ENCODE measurements around the gene TEX19.
"Not testable (repeated sequence)": the region's sequence is repeated elsewhere in the genome, so short reads cannot be mapped to it uniquely, and the experiment has no call there.

DNA sequence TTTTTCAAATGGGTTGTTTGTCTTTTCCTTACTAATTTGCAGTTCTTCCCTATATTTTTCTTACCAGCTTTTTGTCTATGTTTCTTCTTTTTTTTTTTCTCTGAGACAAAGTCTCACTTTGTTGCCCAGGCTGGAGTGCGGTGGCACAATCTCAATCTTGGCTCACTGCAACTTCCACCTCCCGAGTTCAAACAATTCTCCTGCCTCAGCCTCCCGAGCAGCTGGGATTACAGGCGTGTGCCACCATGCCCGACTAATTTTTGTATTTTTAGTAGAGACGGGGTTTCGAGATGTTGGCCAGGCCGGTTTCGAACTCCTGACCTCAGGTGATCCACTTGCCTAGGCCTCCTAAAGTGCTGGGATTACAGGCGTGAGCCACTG lies 14.0 kb downstream of the TEX19 start:
- TF ChIP-seq FOXM1 (IDR thresholded peaks at IDR 0.05; ENCODE audit: borderline replicate concordance); L3MBTL2 (conservative IDR thresholded peaks at IDR 0.05); SUZ12 (IDR thresholded peaks at IDR 0.05); LEF1 (IDR thresholded peaks at IDR 0.05; ENCODE audit: borderline replicate concordance); FOXA1 (IDR thresholded peaks at IDR 0.05); HDGF (IDR thresholded peaks at IDR 0.05; ENCODE audit: borderline replicate concordance); SP1 (IDR thresholded peaks at IDR 0.05); ZNF384 (IDR thresholded peaks at IDR 0.05); TARDBP (IDR thresholded peaks at IDR 0.05); BHLHE40 (IDR thresholded peaks at IDR 0.05; ENCODE audit: borderline replicate concordance); FOXK2 (IDR thresholded peaks at IDR 0.05): not testable (repeated sequence)
- TF ChIP-seq, protein P1, sequence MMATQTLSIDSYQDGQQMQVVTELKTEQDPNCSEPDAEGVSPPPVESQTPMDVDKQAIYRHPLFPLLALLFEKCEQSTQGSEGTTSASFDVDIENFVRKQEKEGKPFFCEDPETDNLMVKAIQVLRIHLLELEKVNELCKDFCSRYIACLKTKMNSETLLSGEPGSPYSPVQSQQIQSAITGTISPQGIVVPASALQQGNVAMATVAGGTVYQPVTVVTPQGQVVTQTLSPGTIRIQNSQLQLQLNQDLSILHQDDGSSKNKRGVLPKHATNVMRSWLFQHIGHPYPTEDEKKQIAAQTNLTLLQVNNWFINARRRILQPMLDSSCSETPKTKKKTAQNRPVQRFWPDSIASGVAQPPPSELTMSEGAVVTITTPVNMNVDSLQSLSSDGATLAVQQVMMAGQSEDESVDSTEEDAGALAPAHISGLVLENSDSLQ (IDR thresholded peaks at IDR 0.05): not testable (repeated sequence)

Measured in HEK293T (cell line).